Measurements from ENCODE around the gene PLEKHG3. TPM values are rescaled to one million over a fixed set of nuclear protein-coding genes. Genes with fewer than 3 reads are reported as not detected.

The PLEKHG3 gene
- total and polyA plus RNA-seq, 12 donors: 2.7 to 11.7 (median 8.9) TPM

GRCh38 chr14:64747327-64747726 lies 43.1 kb downstream of the PLEKHG3 start:
- intact Hi-C loops (cut with DNase I): no loop called here
- no peak for DNase-seq
- no peak overlapping the region for H3K4me3 ChIP-seq
- peaks cover 0 to 6% of the 10 kb centered on the region in 2 donors for H3K36me3 ChIP-seq (replicated peaks in 1 of 2)
- H3K27ac ChIP-seq: peak overlapping the region in 1 of 5 donors; percentile 69
- TF ChIP-seq POLR2A (IDR thresholded peaks at IDR 0.05): no peak
- no peak for TF ChIP-seq CTCF (IDR thresholded peaks at IDR 0.05)
- H3K27me3 ChIP-seq: no peaks in the 10 kb centered on the region
- no peaks in the 10 kb centered on the region for H3K4me1 ChIP-seq (replicated peaks in 1 of 2)
- WGBS, 4 donors: 80 to 100% (median 85%) methylated on average over 1 to 5 of the region's 5 CpGs
- H3K9me3 ChIP-seq (replicated peaks in 1 of 3): no peaks in the 10 kb centered on the region

DNA sequence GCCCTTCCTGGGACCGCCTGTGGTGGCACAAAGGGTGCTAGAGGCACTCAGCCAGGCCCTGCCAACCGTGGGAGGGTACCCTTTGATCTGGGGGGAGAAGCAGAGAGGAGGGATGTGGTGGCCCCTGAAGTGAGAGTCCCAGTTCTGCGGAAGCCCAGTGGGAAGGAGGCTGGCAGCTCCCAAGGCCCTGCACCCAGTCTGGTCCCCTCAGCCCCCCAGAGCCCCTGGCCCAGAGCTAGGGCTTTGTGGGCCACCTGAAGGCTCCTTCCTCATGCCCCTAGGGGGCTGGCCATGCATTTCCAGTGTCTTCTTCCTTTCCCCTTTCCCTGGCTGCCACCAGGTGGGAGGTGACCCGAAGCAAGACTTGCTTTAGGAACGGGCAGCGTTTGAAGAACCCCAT lies 44.3 kb downstream of the PLEKHG3 start:
- Histone ChIP-seq H3K36me3 (replicated peaks in 1 of 2) (no peaks in the 10 kb centered on the region), H3K27ac (no peak overlapping the region), H3K4me1 (replicated peaks in 1 of 2) (no peaks in the 10 kb centered on the region), H3K27me3 (no peaks in the 10 kb centered on the region), H3K9me3 (replicated peaks in 1 of 3) (no peaks in the 10 kb centered on the region), H3K4me3 (no peak overlapping the region)
- intact Hi-C loops (cut with DNase I): no loop called here
- DNase-seq: no peak
- WGBS, 4 donors: 84 to 89% (median 88%) methylated on average over 5 to 6 of the region's 6 CpGs
- TF ChIP-seq POLR2A (IDR thresholded peaks at IDR 0.05) (no peak), CTCF (IDR thresholded peaks at IDR 0.05) (no peak)

DNA sequence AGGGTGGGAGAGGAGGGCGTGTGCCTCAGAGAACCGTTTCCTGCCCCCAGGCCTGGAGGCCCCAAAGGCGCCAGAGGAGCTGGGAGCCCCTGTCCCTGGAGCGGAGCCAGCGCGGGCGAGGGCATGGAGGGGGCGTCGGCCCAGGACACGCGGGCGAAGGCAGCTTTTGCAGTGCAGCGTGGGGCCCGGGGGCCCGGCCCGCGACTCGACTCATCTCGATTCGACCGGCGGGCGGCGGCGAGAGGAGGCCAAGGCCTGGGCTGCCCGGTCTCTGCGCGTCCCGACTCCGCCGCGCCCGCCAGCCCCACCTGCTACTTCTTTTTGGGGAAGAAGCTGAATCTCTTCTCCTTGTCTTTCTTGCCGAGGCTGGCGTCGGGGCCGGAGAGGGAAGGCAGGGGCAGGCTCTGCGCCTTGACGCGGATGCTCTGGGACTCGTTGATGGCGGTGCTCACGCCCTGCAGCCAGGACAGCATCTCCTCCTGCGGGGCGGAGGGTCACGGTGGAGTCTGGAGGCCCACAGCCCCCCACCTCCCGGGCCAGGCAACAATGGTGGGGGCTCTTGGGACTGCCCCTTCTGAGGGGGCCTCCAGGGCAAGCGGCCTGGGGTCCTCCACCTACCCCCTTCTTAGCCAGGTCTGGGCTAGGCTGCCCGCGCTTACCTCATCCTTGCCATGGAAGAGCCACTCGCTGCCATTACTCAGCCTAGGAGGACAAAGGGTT lies 44.9 kb downstream of the PLEKHG3 start:
- DNase-seq: no peak
- Histone ChIP-seq H3K9me3 (replicated peaks in 1 of 3) (no peaks in the 10 kb centered on the region), H3K27me3 (no peaks in the 10 kb centered on the region), H3K4me1 (replicated peaks in 1 of 2) (no peaks in the 10 kb centered on the region), H3K36me3 (replicated peaks in 1 of 2) (no peaks in the 10 kb centered on the region), H3K27ac (no peak overlapping the region), H3K4me3 (no peak overlapping the region)
- WGBS, 4 donors: 89 to 95% (median 95%) methylated on average over 5 to 51 of the region's 51 CpGs
- no peak for TF ChIP-seq POLR2A (IDR thresholded peaks at IDR 0.05)
- TF ChIP-seq CTCF (IDR thresholded peaks at IDR 0.05): no peak
- intact Hi-C loops (cut with DNase I): no loop called here

DNA sequence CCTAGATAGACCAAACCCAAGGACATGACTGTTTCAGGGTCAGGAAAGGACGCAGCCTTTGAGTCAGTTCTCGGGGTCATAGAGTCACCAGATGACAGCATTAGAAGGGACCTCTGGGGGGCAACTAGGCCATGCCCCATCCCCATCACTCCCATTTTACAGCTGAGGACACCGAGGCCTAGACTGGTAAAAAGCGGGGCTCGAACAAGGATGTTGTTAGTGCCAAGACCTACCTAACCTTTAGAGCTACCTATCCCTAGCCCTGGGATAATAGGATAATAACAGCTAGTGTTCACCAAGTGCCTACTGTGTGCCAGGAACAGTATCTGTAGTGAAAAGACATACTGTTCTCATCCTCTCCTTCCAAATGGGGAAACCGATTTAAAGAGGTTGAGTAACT lies 48.7 kb downstream of the PLEKHG3 start:
- intact Hi-C loops (cut with DNase I): no loop called here
- H3K9me3 ChIP-seq (replicated peaks in 1 of 3): no peaks in the 10 kb centered on the region
- H3K4me1 ChIP-seq (replicated peaks in 1 of 2): no peaks in the 10 kb centered on the region
- 81 to 90% (median 84%) methylated on average over 5 to 6 of the region's 6 CpGs for WGBS, 4 donors
- no peak overlapping the region for H3K27ac ChIP-seq
- no peaks in the 10 kb centered on the region for H3K36me3 ChIP-seq (replicated peaks in 1 of 2)
- H3K4me3 ChIP-seq: no peak overlapping the region
- DNase-seq: no peak
- no peaks in the 10 kb centered on the region for H3K27me3 ChIP-seq
- TF ChIP-seq POLR2A (IDR thresholded peaks at IDR 0.05) (no peak), CTCF (IDR thresholded peaks at IDR 0.05) (no peak)
